GM12878 (cell line): ENCODE data around the gene PRKCQ. TPM values are rescaled to one million over a fixed set of nuclear protein-coding genes. Genes with fewer than 3 reads are reported as not detected.

Source experiments
- ATAC-seq: fragments of 200-7000 bp; cut with Tn5 transposase; 3 replicates; pipeline ENCODE4 v1.9.1; 2020; ENCODE audit warnings: mild to moderate bottlenecking, moderate library complexity
- BruUV-seq: library from RNA; stranded (reverse); fragments of 400-500 nt; replicated peaks from 2 replicates; lab custom pipeline; 2021; lab: Mats Ljungman, UMichigan
- CTCF ChIA-PET: fragments of 300-600 bp; sonication (Branson Sonifier 250); formaldehyde crosslinking; extraction: SDS; loops from one replicate; lab custom pipeline; 2021; ENCODE audit warnings: inconsistent platforms; lab: Yijun Ruan, JAX
- POLR2A ChIA-PET: fragments of 350-600 bp; formaldehyde crosslinking; extraction: SDS; loops from one replicate; lab custom pipeline; 2021; ENCODE audit warnings: inconsistent platforms; lab: Charles Lee
- RAD21 ChIA-PET: fragments of 300-600 bp; sonication (Branson Sonifier 250); formaldehyde crosslinking; loops from one replicate; lab custom pipeline; 2023; ENCODE audit warnings: antibody characterized with exemption; ENCODE audit not compliant: unreplicated experiment; lab: Charles Lee
- SMC1A ChIA-PET: fragments of 300-600 bp; sonication (Branson Sonifier 250); formaldehyde crosslinking; loops from one replicate; lab custom pipeline; 2023; ENCODE audit not compliant: unreplicated experiment, uncharacterized antibody; lab: Charles Lee
- DNase-seq: peaks from one replicate; pipeline ENCODE4 v3.0.0-alpha.2; 2011; ENCODE audit warnings: low read depth, low spot score
- FAIRE-seq: peaks from 3 replicates; lab custom pipeline; 2011; peaks lifted over from hg19 to GRCh38; lab: Jason Lieb, UNC
- H2AFZ ChIP-seq: 2 replicates; pipeline ENCODE4 v1.6.0; 2011; ENCODE audit warnings: low read depth, low read length, control low read depth; ENCODE audit not compliant: control insufficient read depth
- H3K27ac ChIP-seq: 2 replicates; pipeline ENCODE4 v1.5.1; 2011; ENCODE audit warnings: control low read depth; ENCODE audit not compliant: control insufficient read depth, insufficient read depth
- H3K27me3 ChIP-seq, 2 experiments: replicated peaks in 1 of 2; 2 replicates each; pipeline versions ENCODE4 v1.6.0 to v1.6.1; 2011; ENCODE audit warnings: low read length in 1 of 2; ENCODE audit not compliant: control insufficient read depth in 2 of 2, insufficient read depth in 2 of 2
- H3K36me3 ChIP-seq, 2 experiments: 2 replicates each; pipeline ENCODE4 v1.5.1; 2011; ENCODE audit warnings: low read length in 1 of 2; ENCODE audit not compliant: control insufficient read depth in 2 of 2, insufficient read depth in 2 of 2
- H3K4me1 ChIP-seq: 2 replicates; pipeline ENCODE4 v1.6.1; 2011; ENCODE audit warnings: mild to moderate bottlenecking, low read length, moderate library complexity, mixed read lengths; ENCODE audit not compliant: control insufficient read depth, insufficient read depth
- H3K4me2 ChIP-seq: 2 replicates; pipeline ENCODE4 v1.6.0; 2011; ENCODE audit warnings: control low read depth; ENCODE audit not compliant: control insufficient read depth, insufficient read depth
- H3K4me3 ChIP-seq: fragments of 200-600 bp; sonication (generic); 2 replicates; pipeline ENCODE4 v1.5.1; 2016
- H3K79me2 ChIP-seq: 2 replicates; pipeline ENCODE4 v1.6.0; 2011; ENCODE audit warnings: low read length; ENCODE audit not compliant: control insufficient read depth, insufficient read depth
- H3K9ac ChIP-seq: 2 replicates; pipeline ENCODE4 v1.8.0; 2011; ENCODE audit warnings: low read length, control low read depth, mixed read lengths; ENCODE audit not compliant: control insufficient read depth, insufficient read depth
- H3K9me3 ChIP-seq: replicated peaks from 3 replicates; pipeline ENCODE4 v1.5.1; 2011; ENCODE audit warnings: mild to moderate bottlenecking, low read length; ENCODE audit not compliant: control insufficient read depth, insufficient read depth
- H4K20me1 ChIP-seq: 2 replicates; pipeline ENCODE4 v1.6.0; 2011; ENCODE audit not compliant: control insufficient read depth, insufficient read depth
- ASH2L ChIP-seq: fragments of 300-600, 200-600 bp; sonication (generic); IDR thresholded peaks from 2 replicates; pipeline ENCODE4 v1.6.1; 2017; ENCODE audit warnings: low read depth, mild to moderate bottlenecking, borderline replicate concordance
- ATF2 ChIP-seq: IDR thresholded peaks from 2 replicates; pipeline ENCODE4 v1.6.1; 2012; ENCODE audit warnings: low read length, inconsistent platforms
- BRCA1 ChIP-seq: IDR thresholded peaks from 2 replicates; pipeline ENCODE4 v1.6.1; 2011; ENCODE audit warnings: low read depth, low read length, improper control_type of control experiment
- EZH2 ChIP-seq: IDR thresholded peaks from 2 replicates; pipeline ENCODE4 v1.6.1; 2012; ENCODE audit warnings: low read depth, mild to moderate bottlenecking, control low read depth, inconsistent platforms, low read length, borderline replicate concordance; ENCODE audit not compliant: control insufficient read depth
- FOS ChIP-seq: IDR thresholded peaks from 3 replicates; pipeline ENCODE4 v1.6.1; 2011; ENCODE audit warnings: borderline replicate concordance; ENCODE audit not compliant: insufficient read length; ENCODE audit errors: extremely low read depth
- GATAD2B ChIP-seq: fragments of 450-650 bp; conservative IDR thresholded peaks from 2 replicates; pipeline ENCODE4 v1.6.1; 2017; ENCODE audit warnings: low read depth, mild to moderate bottlenecking, moderate library complexity
- IKZF1 ChIP-seq: fragments of 450-650 bp; conservative IDR thresholded peaks from 2 replicates; pipeline ENCODE4 v1.6.1; 2017; ENCODE audit warnings: antibody characterized with exemption, mild to moderate bottlenecking
- LARP7 ChIP-seq: fragments of 450-650 bp; IDR thresholded peaks from 2 replicates; pipeline ENCODE4 v1.6.1; 2017; ENCODE audit warnings: mild to moderate bottlenecking
- SMARCA5 ChIP-seq: fragments of 450-650 bp; IDR thresholded peaks from 2 replicates; pipeline ENCODE4 v1.6.1; 2017; ENCODE audit warnings: mild to moderate bottlenecking
- SRF ChIP-seq, 2 experiments: IDR thresholded peaks; 2 replicates each; pipeline ENCODE4 v1.6.1; 2011; ENCODE audit warnings: low read depth in 2 of 2, low read length in 2 of 2, mild to moderate bottlenecking in 1 of 2, moderate library complexity in 1 of 2
- USF2 ChIP-seq: IDR thresholded peaks from 2 replicates; pipeline ENCODE4 v1.6.1; 2011; ENCODE audit warnings: low read depth, low read length, improper control_type of control experiment, borderline replicate concordance
- WRNIP1 ChIP-seq: IDR thresholded peaks from 2 replicates; pipeline ENCODE4 v1.6.1; 2011; ENCODE audit warnings: low read depth, low read length, improper control_type of control experiment, borderline replicate concordance
- ZNF207 ChIP-seq: fragments of 450-650 bp; IDR thresholded peaks from 2 replicates; pipeline ENCODE4 v1.6.1; 2014; ENCODE audit warnings: antibody characterized with exemption, mild to moderate bottlenecking, borderline replicate concordance
- WGBS: methylation state at CpG from one replicate; pipeline ENCODE4 v1.1.6; 2016; ENCODE audit warnings: low lambda C conversion rate; ENCODE audit not compliant: insufficient replicate concordance, insufficient coverage; ENCODE audit errors: missing lambda C conversion rate; 5-methylcytosine and 5-hydroxymethylcytosine counted together
- in situ Hi-C: fragments of 300-500 bp; cut with MboI; formaldehyde crosslinking; loops from 9 replicates; pipeline ENCODE4 v1.14.3; 2018; ENCODE audit warnings: mixed read lengths
- intact Hi-C: fragments of 100-400 bp; cut with micrococcal nuclease; formaldehyde crosslinking; loops from one replicate; pipeline ENCODE4 v1.14.2; 2022; ENCODE audit not compliant: unreplicated experiment
- polyA plus RNA-seq, 11 experiments: library from polyadenylated mRNA; depleted of rRNA in 4 of 11; unstranded in 6 of 11; stranded (reverse) in 5 of 11; fragments of >200 nt; fragmentation: Nextera tagmentation in 4 of 11; fragmentation: Illumina TruSeq in 1 of 11; extraction: Ambion mirVana in 4 of 11; extraction: Trizol in 1 of 11; gene quantifications; 1 replicate in 1 of 11; 2 replicates in 10 of 11; pipeline versions ENCODE4 v1.2.1 to v1.2.3, GENCODE V29; 2011 to 2016; ENCODE audit warnings: inconsistent platforms in 2 of 11, missing spikeins in 2 of 11, low read depth in 1 of 11
- total RNA-seq, 4 experiments: library from RNA; depleted of rRNA in 3 of 4; stranded (reverse); fragments of >200 nt in 3 of 4; fragmentation: Illumina TruSeq in 1 of 4; extraction: Trizol in 1 of 4; gene quantifications; 2 replicates each; pipeline versions ENCODE4 v1.2.1 to v1.2.3, GENCODE V29; 2013 to 2021

Gene PRKCQ
- total and polyA plus RNA-seq, 10 of the 15 experiments (the other 5 are each of a cell fraction or from before 2014, with no cell fraction given), result 0.26 to 8.9 (median 0.98) TPM

- H3K9ac ChIP-seq, result no peak overlapping the region
- FAIRE-seq, result no peak
- no peak for DNase-seq
- RAD21 ChIA-PET, result interaction anchor here (1.1 to 2.2 kb wide), 3 partner anchors 10 to 118 kb away, joined by 3 to 11 read pairs (median 3); no protein-coding TSS in a partner anchor
- CTCF ChIA-PET, result interaction anchor here (1.3 to 1.6 kb wide), 3 partner anchors 10 to 126 kb away, joined by 3 to 4 read pairs (median 4); partner anchors contain the start of gene PRKCQ
- BruUV-seq, result no TSS peak
- in situ Hi-C loops, result no loop called here
- no peak overlapping the region for H3K4me3 ChIP-seq
- POLR2A ChIA-PET, result interaction anchor here (0.6 kb wide), 1 partner anchor 194 kb away, joined by 3 read pairs; no protein-coding TSS in a partner anchor
- H3K27ac ChIP-seq, result no peak overlapping the region
- H3K9me3 ChIP-seq, result no peaks in the 10 kb centered on the region
- SMC1A ChIA-PET, result interaction anchor here (1.0 to 1.9 kb wide), 6 partner anchors 10 to 74 kb away, joined by 3 to 14 read pairs (median 4); no protein-coding TSS in a partner anchor
- H3K79me2 ChIP-seq, result no peaks in the 10 kb centered on the region
- H3K36me3 ChIP-seq, result no peaks in the 10 kb centered on the region
- no peaks in the 10 kb centered on the region; a peak in 1 of 4 replicates for H3K27me3 ChIP-seq
- H3K4me1 ChIP-seq, result no peaks in the 10 kb centered on the region
- TF ChIP-seq ZNF207, result no peak
- TF ChIP-seq BRCA1, result no peak
- TF ChIP-seq LARP7, result no peak
- TF ChIP-seq EZH2, result no peak
- no peak for TF ChIP-seq ASH2L
- TF ChIP-seq WRNIP1, result no peak
- TF ChIP-seq IKZF1, result no peak
- TF ChIP-seq USF2, result no peak
- TF ChIP-seq ATF2, result no peak
- TF ChIP-seq SMARCA5, result no peak
- TF ChIP-seq FOS, result no peak
- no peak for TF ChIP-seq SRF (IDR thresholded peaks at IDR 0.05; ENCODE audit: low read depth in 2 of 2, low read length in 2 of 2)
- no peak for TF ChIP-seq GATAD2B
- H4K20me1 ChIP-seq, result no peaks in the 10 kb centered on the region
- no peak for ATAC-seq
- 0% methylated on average over 2 of the region's 2 CpGs for WGBS
- H3K4me2 ChIP-seq, result no peak overlapping the region
- intact Hi-C loops, result no loop called here
- no peak overlapping the region for H2AFZ ChIP-seq
These were observed 11.6 kb upstream of the PRKCQ start for GRCh38 chr10:6591668-6592067.
